ENCODE measurements around the gene ATL3. TPM values are rescaled to one million over a fixed set of nuclear protein-coding genes. Genes with fewer than 3 reads are reported as not detected.
A peak's percentile ranks its signal among the peaks of the same experiment; 100 is the strongest.

ATL3 gene
- total and polyA plus RNA-seq, 2 of the 13 experiments (the other 11 are each of a cell fraction or from before 2014, with no cell fraction given) = not detected

GRCh38 chr11:63586451-63587166 is 84.6 kb downstream of the ATL3 start:
- H3K27me3 ChIP-seq (ENCODE audit: control insufficient read depth in 1 of 2, insufficient read depth in 2 of 2, low read length in 2 of 2) = no peaks in the 10 kb centered on the region
- no peak overlapping the region for H3K4me3 ChIP-seq (replicated peaks in 1 of 3; ENCODE audit: insufficient read depth in 1 of 3, low read depth in 2 of 3, low read length in 3 of 3)
- ATAC-seq = no peak
- FAIRE-seq = no peak
- no TSS peak for BruUV-seq (replicated peaks)
- H2AFZ ChIP-seq (ENCODE audit: low read length) = no peak overlapping the region
- no peak overlapping the region for H3K27ac ChIP-seq (ENCODE audit: extremely low read length, insufficient read depth, low read length)
- no peak overlapping the region for H3K9ac ChIP-seq (ENCODE audit: insufficient read depth, low read depth, low read length)
- H3K79me2 ChIP-seq (ENCODE audit: insufficient read depth, low read length) = no peaks in the 10 kb centered on the region
- intact Hi-C loops (cut with micrococcal nuclease; ENCODE audit: unreplicated experiment) = no loop called here
- peaks cover 26% of the 10 kb centered on the region for H3K4me1 ChIP-seq (ENCODE audit: insufficient read depth, low read length)
- peak; percentile 24 for DNase-seq (ENCODE audit: low spot score)
- H3K9me3 ChIP-seq (ENCODE audit: low read length) = peaks cover 8% of the 10 kb centered on the region
- no peaks in the 10 kb centered on the region for H3K36me3 ChIP-seq (replicated peaks in 1 of 2; ENCODE audit: control insufficient read depth in 1 of 2, insufficient read depth in 2 of 2, low read length in 2 of 2)
- POLR2A ChIA-PET = no interaction called here
- in situ Hi-C loops (cut with HindIII; ENCODE audit: extremely low pct_ligation_motif_present, low pct_unique_long_range_greater_than_20kb) = no loop called here
- WGBS (ENCODE audit: low lambda C conversion rate) = 55% methylated on average over 6 of the region's 6 CpGs
- CTCF ChIA-PET (ENCODE audit: low intra/inter-chr PET ratio, low total read pairs) = no interaction called here
- H4K20me1 ChIP-seq (ENCODE audit: insufficient read depth, low read length) = no peaks in the 10 kb centered on the region
- no peak overlapping the region for H3K4me2 ChIP-seq (ENCODE audit: low read depth, low read length)
- TF ChIP-seq WIZ (CRISPR knock-in tag; IDR thresholded peaks at IDR 0.05) (no peak), ARID5B (CRISPR knock-in tag; IDR thresholded peaks at IDR 0.05) (peak; percentile 64), SOX5 (CRISPR knock-in tag; IDR thresholded peaks at IDR 0.05; ENCODE audit: borderline replicate concordance) (peak; percentile 30; the same call in 1 of the 2 replicates), ZNF362 (CRISPR knock-in tag; IDR thresholded peaks at IDR 0.05; ENCODE audit: borderline replicate concordance) (peak; percentile 51; the same call in 1 of the 2 replicates), ZNF841 (CRISPR knock-in tag; IDR thresholded peaks at IDR 0.05; ENCODE audit: borderline replicate concordance) (no peak), HMG20A (CRISPR knock-in tag; IDR thresholded peaks at IDR 0.05; ENCODE audit: borderline replicate concordance) (peak; percentile 57), THAP11 (CRISPR knock-in tag; IDR thresholded peaks at IDR 0.05) (peak; percentile 47; the same call in 1 of the 2 replicates), FOXA1 (IDR thresholded peaks at IDR 0.05) (peak; percentile 35; the same call in 1 of the 2 replicates), FOXA1 (CRISPR knock-in tag; IDR thresholded peaks at IDR 0.05) (peak; percentile 76), NCOA2 (CRISPR knock-in tag; IDR thresholded peaks at IDR 0.05) (peak; percentile 36; the same call in 1 of the 2 replicates), CAMTA2 (CRISPR knock-in tag; IDR thresholded peaks at IDR 0.05; ENCODE audit: borderline replicate concordance) (no peak), SOX13 (IDR thresholded peaks at IDR 0.05) (no peak), SOX13 (CRISPR knock-in tag; conservative IDR thresholded peaks at IDR 0.05 in 1 of 2, IDR thresholded peaks at IDR 0.05 in 1 of 2) (peak in 1 of 2 experiments; percentile 58; a peak in 1 of 4 replicates), CEBPG (CRISPR knock-in tag; IDR thresholded peaks at IDR 0.05) (peak; percentile 59), CEBPB (IDR thresholded peaks at IDR 0.05; ENCODE audit: borderline replicate concordance, low read depth, low read length) (peak; percentile 86), BCL6 (CRISPR knock-in tag; IDR thresholded peaks at IDR 0.05) (peak; percentile 60; the same call in 1 of the 2 replicates)
- TF ChIP-seq, protein P1, sequence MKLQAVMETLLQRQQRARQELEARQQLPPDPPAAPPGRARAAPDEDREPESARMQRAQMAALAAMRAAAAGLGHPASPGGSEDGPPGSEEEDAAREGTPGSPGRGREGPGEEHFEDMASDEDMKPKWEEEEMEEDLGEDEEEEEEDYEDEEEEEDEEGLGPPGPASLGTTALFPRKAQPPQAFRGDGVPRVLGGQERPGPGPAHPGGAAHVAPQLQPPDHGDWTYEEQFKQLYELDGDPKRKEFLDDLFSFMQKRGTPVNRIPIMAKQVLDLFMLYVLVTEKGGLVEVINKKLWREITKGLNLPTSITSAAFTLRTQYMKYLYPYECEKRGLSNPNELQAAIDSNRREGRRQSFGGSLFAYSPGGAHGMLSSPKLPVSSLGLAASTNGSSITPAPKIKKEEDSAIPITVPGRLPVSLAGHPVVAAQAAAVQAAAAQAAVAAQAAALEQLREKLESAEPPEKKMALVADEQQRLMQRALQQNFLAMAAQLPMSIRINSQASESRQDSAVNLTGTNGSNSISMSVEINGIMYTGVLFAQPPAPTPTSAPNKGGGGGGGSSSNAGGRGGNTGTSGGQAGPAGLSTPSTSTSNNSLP (IDR thresholded peaks at IDR 0.05; ENCODE audit: low read depth, low read length) = peak; percentile 65; the same call in 1 of the 2 replicates
- TF ChIP-seq, protein P2, sequence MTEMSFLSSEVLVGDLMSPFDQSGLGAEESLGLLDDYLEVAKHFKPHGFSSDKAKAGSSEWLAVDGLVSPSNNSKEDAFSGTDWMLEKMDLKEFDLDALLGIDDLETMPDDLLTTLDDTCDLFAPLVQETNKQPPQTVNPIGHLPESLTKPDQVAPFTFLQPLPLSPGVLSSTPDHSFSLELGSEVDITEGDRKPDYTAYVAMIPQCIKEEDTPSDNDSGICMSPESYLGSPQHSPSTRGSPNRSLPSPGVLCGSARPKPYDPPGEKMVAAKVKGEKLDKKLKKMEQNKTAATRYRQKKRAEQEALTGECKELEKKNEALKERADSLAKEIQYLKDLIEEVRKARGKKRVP (CRISPR knock-in tag; IDR thresholded peaks at IDR 0.05) = peak in 1 of 2 experiments; percentile 84; a peak in 2 of 4 replicates

Measured in HepG2 (cell line).